NB4 (cell line): Measurements from ENCODE around the gene PAQR3.

Experiments used
- DNase-seq: peaks from one replicate; pipeline ENCODE4 v3.0.0; 2010; ENCODE audit warnings: low read depth
- H3K4me3 ChIP-seq: one replicate; pipeline ENCODE4 v1.5.1; 2011; ENCODE audit warnings: mild to moderate bottlenecking, low read depth, low read length, moderate library complexity
- MAX ChIP-seq: IDR thresholded peaks from 2 replicates; pipeline ENCODE4 v1.6.1; 2011; ENCODE audit warnings: low read depth, low read length
- MYC ChIP-seq: IDR thresholded peaks from 2 replicates; pipeline ENCODE4 v1.6.1; 2011; ENCODE audit warnings: low read depth, low read length
- POLR2A ChIP-seq: IDR thresholded peaks from 2 replicates; pipeline ENCODE4 v1.6.1; 2011; ENCODE audit warnings: mild to moderate bottlenecking; ENCODE audit not compliant: insufficient read length; ENCODE audit errors: extremely low read depth
- TF ChIP-seq, protein P1 (sequence below): IDR thresholded peaks from one replicate; pipeline ENCODE4 v1.5.1; 2012; ENCODE audit warnings: low read depth, low read length

PAQR3 gene

GRCh38 chr4:78907638-78908037 lies 31.6 kb downstream of the PAQR3 start:
- H3K4me3 ChIP-seq: no peak overlapping the region
- no peak for DNase-seq
- TF ChIP-seq MAX (no peak), POLR2A (no peak), MYC (no peak)
- TF ChIP-seq, protein P1, sequence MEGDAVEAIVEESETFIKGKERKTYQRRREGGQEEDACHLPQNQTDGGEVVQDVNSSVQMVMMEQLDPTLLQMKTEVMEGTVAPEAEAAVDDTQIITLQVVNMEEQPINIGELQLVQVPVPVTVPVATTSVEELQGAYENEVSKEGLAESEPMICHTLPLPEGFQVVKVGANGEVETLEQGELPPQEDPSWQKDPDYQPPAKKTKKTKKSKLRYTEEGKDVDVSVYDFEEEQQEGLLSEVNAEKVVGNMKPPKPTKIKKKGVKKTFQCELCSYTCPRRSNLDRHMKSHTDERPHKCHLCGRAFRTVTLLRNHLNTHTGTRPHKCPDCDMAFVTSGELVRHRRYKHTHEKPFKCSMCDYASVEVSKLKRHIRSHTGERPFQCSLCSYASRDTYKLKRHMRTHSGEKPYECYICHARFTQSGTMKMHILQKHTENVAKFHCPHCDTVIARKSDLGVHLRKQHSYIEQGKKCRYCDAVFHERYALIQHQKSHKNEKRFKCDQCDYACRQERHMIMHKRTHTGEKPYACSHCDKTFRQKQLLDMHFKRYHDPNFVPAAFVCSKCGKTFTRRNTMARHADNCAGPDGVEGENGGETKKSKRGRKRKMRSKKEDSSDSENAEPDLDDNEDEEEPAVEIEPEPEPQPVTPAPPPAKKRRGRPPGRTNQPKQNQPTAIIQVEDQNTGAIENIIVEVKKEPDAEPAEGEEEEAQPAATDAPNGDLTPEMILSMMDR: no peak

- TF ChIP-seq MAX (no peak), POLR2A (no peak), MYC (no peak)
- TF ChIP-seq, protein P1: no peak
- H3K4me3 ChIP-seq: no peak overlapping the region
- DNase-seq: no peak
Measured at GRCh38 chr4:78904143-78904542, 35.1 kb downstream of the PAQR3 start.

DNA sequence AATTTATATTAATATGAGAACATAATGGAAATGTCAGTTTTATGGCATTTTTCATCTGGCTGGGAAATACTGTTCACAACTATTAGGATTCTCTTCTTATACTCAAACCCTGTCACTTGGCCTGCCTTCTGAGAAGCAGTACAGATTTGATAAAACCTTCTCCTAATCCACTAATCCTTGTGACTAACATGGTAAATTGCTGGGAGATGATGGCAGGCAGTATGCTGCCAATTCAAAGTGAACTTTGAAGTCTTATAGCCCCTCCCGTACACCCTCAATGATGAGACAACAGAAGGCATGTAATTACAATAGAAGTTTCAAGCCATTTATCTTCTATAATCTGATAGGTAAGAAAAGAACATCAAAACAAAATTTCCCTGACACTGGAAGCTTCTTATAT lies 36.9 kb downstream of the PAQR3 start:
- TF ChIP-seq, protein P1: no peak
- TF ChIP-seq MYC: no peak
- no peak for TF ChIP-seq MAX
- TF ChIP-seq POLR2A: no peak
- H3K4me3 ChIP-seq: no peak overlapping the region

GRCh38 chr4:78901882-78902281 lies 37.4 kb downstream of the PAQR3 start:
- TF ChIP-seq, protein P1: no peak
- no peak overlapping the region for H3K4me3 ChIP-seq

More for the DNA sequence above, 36.9 kb downstream of the PAQR3 start:
- DNase-seq: no peak

DNA sequence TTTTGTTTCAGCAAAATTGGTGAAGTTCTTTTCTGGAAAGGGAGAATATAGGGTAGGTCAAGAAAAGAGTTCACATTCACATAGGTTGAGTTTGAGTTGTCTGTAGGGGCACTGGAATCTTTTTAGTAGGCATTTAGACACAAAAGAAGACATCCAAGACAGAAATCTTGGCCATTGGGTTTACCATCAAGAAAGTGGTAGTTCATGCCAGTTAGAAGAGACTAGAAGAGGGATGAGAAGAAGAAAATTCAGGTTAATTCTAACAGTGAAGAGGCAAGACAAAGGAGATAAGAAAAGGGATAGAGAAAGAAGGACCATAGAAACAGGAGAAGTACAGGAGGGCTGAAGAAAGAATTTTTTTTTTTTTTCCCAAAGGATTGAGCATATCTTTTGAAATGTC lies 39.9 kb downstream of the PAQR3 start:
- no peak overlapping the region for H3K4me3 ChIP-seq
- DNase-seq: no peak
- TF ChIP-seq POLR2A (no peak), MYC (no peak), MAX (no peak)
- TF ChIP-seq, protein P1: no peak

More at GRCh38 chr4:78901882-78902281, 37.4 kb downstream of the PAQR3 start:
- DNase-seq: no peak

- TF ChIP-seq, protein P1: no peak
- TF ChIP-seq MAX (no peak), MYC (no peak), POLR2A (no peak)
Measured at GRCh38 chr4:78889955-78890354, 49.3 kb downstream of the PAQR3 start.

More at GRCh38 chr4:78889955-78890354, 49.3 kb downstream of the PAQR3 start:
- H3K4me3 ChIP-seq: no peak overlapping the region
- no peak for DNase-seq
